ENCODE results near the gene PEX6.
A peak's percentile ranks its signal among the peaks of the same experiment; 100 is the strongest.
"Not testable (repeated sequence)": the region's sequence is repeated elsewhere in the genome, so short reads cannot be mapped to it uniquely, and the experiment has no call there.

Gene PEX6

GRCh38 chr6:42963179-42963854 lies 15.7 kb downstream of the PEX6 start:
- no peak for DNase-seq

- no peak for DNase-seq
Observed at GRCh38 chr6:42962502-42963178, 16.3 kb downstream of the PEX6 start.

GRCh38 chr6:42962096-42962495 lies 16.9 kb downstream of the PEX6 start:
- DNase-seq = no peak

- no peak for DNase-seq
Observed at GRCh38 chr6:42961020-42961470, 17.9 kb downstream of the PEX6 start.

- DNase-seq = peak; percentile 21
Observed at GRCh38 chr6:42960243-42961019, 18.6 kb downstream of the PEX6 start, which contains the start of gene GNMT. GNMT (plus strand) TSS chr6:42960754; CDS start chr6:42960768, 14 bp downstream.

- DNase-seq = no peak
Observed at GRCh38 chr6:42959917-42960242, 19.1 kb downstream of the PEX6 start.

- no peak for DNase-seq
Observed at GRCh38 chr6:42958125-42958524, 20.9 kb downstream of the PEX6 start.

GRCh38 chr6:42954405-42954804 lies 24.6 kb downstream of the PEX6 start:
- DNase-seq = not testable (repeated sequence)

- no peak for DNase-seq
Observed at GRCh38 chr6:42952389-42952788, 26.6 kb downstream of the PEX6 start.

- no peak for DNase-seq
Observed at GRCh38 chr6:42947950-42948349, 31.0 kb downstream of the PEX6 start.

- DNase-seq = no peak
Observed at GRCh38 chr6:42942444-42942843, 36.5 kb downstream of the PEX6 start.

- DNase-seq = not testable (repeated sequence)
Observed at GRCh38 chr6:42941356-42941755, 37.6 kb downstream of the PEX6 start.

GRCh38 chr6:42940493-42941045 lies 38.4 kb downstream of the PEX6 start:
- no peak for DNase-seq

- no peak for DNase-seq
Observed at GRCh38 chr6:42939810-42940167, 39.2 kb downstream of the PEX6 start.

GRCh38 chr6:42938987-42939809 lies 39.8 kb downstream of the PEX6 start:
- DNase-seq = no peak

GRCh38 chr6:42938428-42938796 lies 40.6 kb downstream of the PEX6 start:
- no peak for DNase-seq

GRCh38 chr6:42937548-42938427 lies 41.2 kb downstream of the PEX6 start:
- no peak for DNase-seq

GRCh38 chr6:42936398-42936797 lies 42.6 kb downstream of the PEX6 start:
- DNase-seq = no peak

GRCh38 chr6:42935322-42935721 lies 43.7 kb downstream of the PEX6 start:
- no peak for DNase-seq

- no peak for DNase-seq
Observed at GRCh38 chr6:42933205-42933604, 45.8 kb downstream of the PEX6 start.

- no peak for DNase-seq
Observed at GRCh38 chr6:42932412-42932811, 46.6 kb downstream of the PEX6 start.

Measured in T-helper 9 cell (primary cell).